Sigmoid colon (tissue), 3 donors: ENCODE data around the gene ANKRD44.

ENCODE experiments used
- POLR2A ChIP-seq, 2 donors: fragments of 450-650 bp; IDR thresholded peaks; one replicate each; pipeline ENCODE4 v1.6.1; 2016; ENCODE audit warnings: antibody characterized with exemption in 2 of 2, mild to moderate bottlenecking in 2 of 2, moderate library complexity in 2 of 2
- TF ChIP-seq, protein P1 (sequence below), 4 experiments: fragments of 450-650 bp in 3 of 4; fragments of 200-600 bp in 1 of 4; IDR thresholded peaks; one replicate each; pipeline ENCODE4 v1.5.1; 2016 to 2019; ENCODE audit warnings: antibody characterized with exemption in 4 of 4, mild to moderate bottlenecking in 3 of 4, moderate library complexity in 2 of 4

DNA sequence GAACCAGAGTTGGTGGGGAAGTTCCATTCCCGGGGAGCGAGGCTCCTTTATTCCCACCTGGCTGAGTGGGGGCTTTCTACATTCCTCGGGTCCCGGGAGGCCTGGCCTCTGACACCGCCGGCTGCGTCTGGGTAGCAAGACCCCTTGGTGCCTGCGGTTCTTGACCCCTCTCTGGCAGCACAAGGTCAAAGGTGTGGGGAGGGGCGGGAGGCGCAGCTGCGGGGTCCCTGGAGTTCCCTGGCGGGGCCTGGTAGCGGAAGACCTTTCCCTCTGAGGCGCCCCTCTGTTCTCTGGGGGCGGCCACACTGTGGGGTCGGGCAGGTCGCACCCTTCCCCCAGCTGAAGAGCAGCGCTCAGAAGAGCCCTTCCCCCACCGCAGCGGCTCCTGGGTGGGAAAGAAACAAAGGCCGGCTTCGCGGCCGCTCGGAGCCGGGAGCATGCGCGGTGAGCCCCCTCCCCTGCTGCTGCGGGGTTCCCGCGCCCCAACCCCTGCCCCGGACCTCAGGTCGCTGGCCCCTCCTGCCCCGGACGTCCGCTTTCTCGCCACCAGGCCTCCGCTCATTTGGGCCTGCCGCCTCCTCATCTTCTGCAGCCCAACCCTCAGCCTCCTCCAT, 146.3 kb downstream of the ANKRD44 start:
- TF ChIP-seq, protein P1, sequence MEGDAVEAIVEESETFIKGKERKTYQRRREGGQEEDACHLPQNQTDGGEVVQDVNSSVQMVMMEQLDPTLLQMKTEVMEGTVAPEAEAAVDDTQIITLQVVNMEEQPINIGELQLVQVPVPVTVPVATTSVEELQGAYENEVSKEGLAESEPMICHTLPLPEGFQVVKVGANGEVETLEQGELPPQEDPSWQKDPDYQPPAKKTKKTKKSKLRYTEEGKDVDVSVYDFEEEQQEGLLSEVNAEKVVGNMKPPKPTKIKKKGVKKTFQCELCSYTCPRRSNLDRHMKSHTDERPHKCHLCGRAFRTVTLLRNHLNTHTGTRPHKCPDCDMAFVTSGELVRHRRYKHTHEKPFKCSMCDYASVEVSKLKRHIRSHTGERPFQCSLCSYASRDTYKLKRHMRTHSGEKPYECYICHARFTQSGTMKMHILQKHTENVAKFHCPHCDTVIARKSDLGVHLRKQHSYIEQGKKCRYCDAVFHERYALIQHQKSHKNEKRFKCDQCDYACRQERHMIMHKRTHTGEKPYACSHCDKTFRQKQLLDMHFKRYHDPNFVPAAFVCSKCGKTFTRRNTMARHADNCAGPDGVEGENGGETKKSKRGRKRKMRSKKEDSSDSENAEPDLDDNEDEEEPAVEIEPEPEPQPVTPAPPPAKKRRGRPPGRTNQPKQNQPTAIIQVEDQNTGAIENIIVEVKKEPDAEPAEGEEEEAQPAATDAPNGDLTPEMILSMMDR (IDR thresholded peaks at IDR 0.05) = no peak
- TF ChIP-seq POLR2A (IDR thresholded peaks at IDR 0.05) = no peak
